Liver (tissue), 3 donors: ENCODE results near the gene ICOSLG.

Experiments used
- CTCF ChIP-seq: fragments of 150-350 bp; IDR thresholded peaks from 2 replicates; pipeline ENCODE4 v1.5.1; 2017; ENCODE audit warnings: improper control_type of control experiment, low read depth, low read length; ENCODE audit not compliant: missing input control
- GABPA ChIP-seq, 2 donors: IDR thresholded peaks in 1 of 2; conservative IDR thresholded peaks in 1 of 2; 2 replicates each; pipeline ENCODE4 v1.6.1; 2016; ENCODE audit warnings: antibody characterized with exemption in 2 of 2, mild to moderate bottlenecking in 1 of 2, moderate library complexity in 1 of 2
- MAX ChIP-seq: IDR thresholded peaks from 2 replicates; pipeline ENCODE4 v1.6.1; 2016; ENCODE audit warnings: antibody characterized with exemption
- NR2F2 ChIP-seq: IDR thresholded peaks from 2 replicates; pipeline ENCODE4 v1.6.1; 2016; ENCODE audit warnings: antibody characterized with exemption
- RXRA ChIP-seq, 2 donors: IDR thresholded peaks; 2 replicates each; pipeline ENCODE4 v1.6.1; 2017 to 2018; ENCODE audit warnings: antibody characterized with exemption in 2 of 2, mild to moderate bottlenecking in 1 of 2
- TAF1 ChIP-seq: conservative IDR thresholded peaks from 2 replicates; pipeline ENCODE4 v1.6.1; 2016; ENCODE audit warnings: antibody characterized with exemption, mild to moderate bottlenecking
- donor health status: healthy.
- donor health status: healthy.

- TF ChIP-seq GABPA (IDR thresholded peaks at IDR 0.05 in 1 of 2, conservative IDR thresholded peaks at IDR 0.05 in 1 of 2), result no peak
- TF ChIP-seq TAF1, result no peak
- no peak for TF ChIP-seq NR2F2
- no peak for TF ChIP-seq CTCF
- no peak for TF ChIP-seq MAX
- no peak for TF ChIP-seq RXRA (IDR thresholded peaks at IDR 0.05)
Observed at GRCh38 chr21:44267655-44268142, 27.0 kb upstream of the ICOSLG start.
